Measurements from ENCODE around the gene AMMECR1.

AMMECR1 gene

DNA sequence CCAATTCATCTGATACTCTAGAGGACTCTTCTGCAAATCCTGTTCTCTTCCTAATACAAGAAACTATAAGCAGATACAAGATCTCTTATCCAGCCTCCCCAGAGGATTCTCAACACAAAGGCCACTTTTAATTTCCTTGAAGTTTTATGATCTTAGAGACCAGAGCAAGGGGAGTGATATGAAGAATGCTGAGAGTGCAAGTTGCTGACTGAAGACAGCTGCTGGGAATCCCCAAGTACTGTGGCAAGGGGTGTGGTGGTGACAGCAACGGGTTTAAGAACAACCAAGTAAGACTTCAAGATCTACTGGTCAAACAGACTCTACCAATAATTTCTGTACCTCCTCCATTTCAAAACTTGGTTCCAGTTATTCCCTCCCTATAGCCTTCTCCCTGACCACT lies 7.0 kb downstream of the AMMECR1 start:
- DNase-seq: no peak

GRCh38 chrX:110310000-110310790 lies 7.7 kb downstream of the AMMECR1 start:
- no peak for DNase-seq

- no peak for DNase-seq
Measured at GRCh38 chrX:110308220-110308619, 9.7 kb downstream of the AMMECR1 start.

GRCh38 chrX:110304884-110305283 lies 13.0 kb downstream of the AMMECR1 start:
- no peak for DNase-seq

- DNase-seq: no peak
Measured at GRCh38 chrX:110304371-110304770, 13.5 kb downstream of the AMMECR1 start.

DNA sequence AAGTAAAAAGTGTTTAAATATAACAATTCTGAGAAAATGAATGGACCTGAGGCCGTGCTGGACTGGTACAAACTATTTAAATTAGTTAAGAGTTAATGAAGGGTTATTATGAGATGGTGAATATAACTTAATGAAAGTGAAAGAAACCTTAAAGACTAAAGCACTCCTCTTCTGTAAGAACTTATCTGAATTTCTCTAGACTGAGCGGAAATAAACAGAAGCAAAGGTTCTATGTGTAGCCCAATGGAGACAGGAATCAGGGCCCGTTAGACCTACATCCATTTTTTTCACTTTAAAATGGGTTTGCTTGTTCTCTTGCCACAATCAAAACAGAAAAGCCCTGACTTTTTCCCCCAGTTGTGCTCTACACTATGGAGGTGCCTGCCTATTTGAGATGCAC lies 14.9 kb downstream of the AMMECR1 start:
- DNase-seq: no peak

DNA sequence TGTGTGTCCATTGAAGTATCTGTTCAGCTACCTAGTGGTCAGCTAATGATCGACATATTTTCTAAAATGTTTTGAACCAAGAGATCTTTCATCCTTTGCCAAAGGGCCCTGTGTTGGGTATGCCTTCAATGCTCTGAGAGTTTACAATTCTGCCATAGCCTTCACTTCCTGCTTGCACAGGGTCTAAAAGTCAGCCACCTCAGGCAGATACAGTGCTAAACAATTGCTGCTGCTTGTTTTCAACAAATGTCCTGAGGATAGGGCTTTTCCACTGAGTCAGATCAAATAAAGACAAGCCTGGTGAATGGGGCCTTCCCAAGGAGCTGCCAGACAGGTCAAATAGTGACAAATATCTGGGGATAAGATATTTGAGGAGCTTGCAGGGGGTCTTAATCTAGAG lies 16.7 kb downstream of the AMMECR1 start:
- DNase-seq: no peak

DNA sequence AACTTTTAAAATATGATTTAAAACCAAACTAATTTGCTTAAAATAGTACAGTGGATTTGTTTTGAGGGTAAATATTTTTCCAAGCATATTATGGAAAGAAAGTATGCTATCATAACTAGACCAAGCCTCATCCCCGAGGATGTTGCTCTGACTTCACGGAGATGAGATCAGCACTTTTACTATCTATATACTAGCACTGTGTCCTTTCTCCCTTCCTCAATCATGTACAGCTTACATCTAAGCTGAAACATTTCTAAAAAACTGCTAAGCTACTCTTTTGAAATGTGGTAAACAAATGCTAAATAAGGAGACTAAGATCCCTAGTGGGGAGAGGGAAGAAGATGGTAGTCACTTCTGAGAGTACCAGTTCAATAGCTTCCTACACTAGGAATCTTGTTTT lies 23.8 kb downstream of the AMMECR1 start:
- DNase-seq: no peak

DNA sequence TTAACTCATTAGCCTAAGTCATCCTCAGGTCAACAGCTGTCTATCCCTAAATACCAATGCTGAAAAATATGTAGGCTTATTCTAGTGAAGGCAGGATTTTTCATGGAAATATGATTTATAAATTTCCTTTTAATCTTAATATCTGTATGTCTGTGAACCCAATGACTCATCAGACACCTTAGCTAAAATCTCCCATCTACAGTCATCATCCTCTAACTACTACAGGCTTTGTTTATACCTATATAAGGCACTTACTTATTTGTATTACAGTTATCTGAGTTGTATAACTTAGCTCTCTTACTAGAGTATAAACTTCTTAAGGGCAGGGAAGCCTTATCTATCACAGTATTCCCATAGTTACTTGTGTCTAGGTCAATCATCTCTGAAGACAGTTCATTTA lies 24.2 kb downstream of the AMMECR1 start:
- no peak for DNase-seq

DNA sequence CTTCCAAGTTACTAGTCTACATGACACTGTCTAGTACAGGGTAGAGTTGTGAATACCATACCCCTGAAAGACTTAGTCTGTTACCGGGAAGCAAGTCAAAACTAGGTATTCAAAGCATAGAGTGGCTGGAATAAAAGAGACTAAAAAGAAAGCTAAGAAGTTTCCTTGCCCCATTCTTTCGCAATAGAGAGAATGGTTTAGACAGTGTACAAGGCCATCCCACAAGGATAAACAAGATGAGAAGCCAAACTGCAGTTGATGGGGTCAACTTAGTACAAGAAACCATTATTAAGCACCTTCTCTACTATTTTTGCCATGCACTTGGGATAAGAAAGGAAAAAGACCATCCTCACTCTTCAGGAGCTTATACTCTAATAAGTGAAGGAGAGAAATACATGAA lies 30.3 kb downstream of the AMMECR1 start:
- DNase-seq: no peak

DNA sequence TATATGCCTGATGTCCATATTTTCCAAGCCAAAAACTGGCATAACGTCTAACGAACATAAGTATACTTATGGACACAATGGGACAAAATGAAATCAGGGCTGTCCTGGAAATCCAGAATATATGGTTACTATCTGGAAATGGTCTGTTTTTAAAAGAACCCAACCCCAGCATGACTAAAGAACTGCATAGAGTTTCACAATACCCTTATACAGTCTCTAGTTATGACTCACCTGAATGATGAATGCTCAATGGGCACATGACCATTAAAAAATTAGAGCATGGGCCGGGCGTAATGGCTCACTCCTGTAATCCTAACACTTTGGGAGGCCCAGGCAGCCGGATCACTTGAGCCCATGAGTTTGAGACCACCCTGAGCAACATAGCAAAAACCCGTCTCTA lies 31.8 kb downstream of the AMMECR1 start:
- DNase-seq: no peak

DNA sequence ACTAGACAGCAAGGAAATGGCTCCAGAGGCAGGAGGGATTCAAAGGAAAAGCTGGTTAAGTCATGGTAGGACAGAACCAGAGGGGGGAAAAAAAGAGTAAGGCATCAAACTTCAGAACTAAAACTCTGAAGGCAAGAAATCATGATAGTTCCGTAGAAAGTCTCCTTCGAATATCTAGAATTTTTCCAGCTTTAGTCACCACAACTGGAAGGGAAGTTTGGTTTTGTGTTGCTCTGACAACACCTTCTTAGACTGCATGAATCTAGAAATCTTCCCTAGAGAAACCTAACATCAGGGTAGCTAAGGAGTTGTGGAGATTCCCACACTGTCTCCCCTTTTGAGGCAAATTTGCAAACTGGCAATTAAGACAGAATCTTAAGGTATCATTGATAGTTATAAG lies 33.7 kb downstream of the AMMECR1 start:
- DNase-seq: no peak

- no peak for DNase-seq
Measured at GRCh38 chrX:110282922-110283321, 35.0 kb downstream of the AMMECR1 start.

DNA sequence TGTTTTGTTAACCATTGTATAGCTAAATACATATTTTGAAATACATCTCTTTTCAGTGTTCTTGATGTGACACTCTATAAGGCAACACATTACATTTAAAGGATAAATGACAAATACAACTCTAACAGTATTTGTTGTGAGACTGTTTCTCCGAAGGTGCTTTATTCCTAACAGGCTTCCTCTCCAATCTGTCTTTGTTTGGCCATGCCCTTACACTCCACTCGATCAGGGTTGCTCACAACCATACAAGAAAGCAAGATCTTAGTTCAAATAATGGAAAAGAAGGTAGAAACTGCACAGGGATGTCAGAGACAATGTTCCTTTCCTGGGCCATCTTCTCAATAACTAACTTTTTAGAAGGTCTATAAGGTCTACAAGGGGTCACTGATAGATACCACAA lies 36.5 kb downstream of the AMMECR1 start:
- no peak for DNase-seq

DNA sequence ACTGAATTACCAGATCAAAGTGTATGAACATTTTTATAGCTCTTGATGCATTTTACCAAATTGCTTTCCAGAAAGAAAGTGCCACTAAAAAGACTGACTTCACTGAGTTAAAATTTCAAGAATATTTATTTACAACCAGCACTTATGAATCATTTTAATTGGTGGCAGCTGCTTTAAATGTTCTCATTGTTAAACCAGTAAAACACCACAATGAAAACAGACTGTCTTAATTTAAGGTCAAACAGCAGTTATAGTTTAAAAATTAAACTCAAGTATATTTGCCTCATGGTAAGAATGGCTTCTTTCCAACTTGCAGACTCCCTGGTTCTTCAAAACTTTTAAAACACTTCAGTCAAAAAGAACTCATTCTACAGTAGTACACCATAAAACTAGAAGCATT lies 36.9 kb downstream of the AMMECR1 start:
- no peak for DNase-seq

DNA sequence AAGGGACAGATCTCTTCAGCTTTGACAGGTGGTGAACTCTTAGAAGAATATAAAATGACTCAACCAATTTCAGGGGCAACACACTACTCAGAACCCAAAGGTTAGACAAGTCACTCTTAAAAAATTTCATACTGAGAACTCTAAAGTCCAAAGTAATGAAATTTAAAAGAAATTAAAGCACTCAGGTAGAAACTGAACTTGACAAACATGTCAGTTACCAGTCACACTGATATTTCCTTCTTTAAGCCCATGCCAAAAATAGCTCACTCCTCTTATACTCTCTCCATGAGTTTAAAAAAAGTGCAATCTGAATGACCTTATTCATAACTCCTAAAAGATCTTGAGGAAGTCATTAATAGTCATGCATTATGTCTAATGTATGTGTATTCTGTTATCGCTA lies 40.3 kb downstream of the AMMECR1 start:
- DNase-seq: no peak

DNA sequence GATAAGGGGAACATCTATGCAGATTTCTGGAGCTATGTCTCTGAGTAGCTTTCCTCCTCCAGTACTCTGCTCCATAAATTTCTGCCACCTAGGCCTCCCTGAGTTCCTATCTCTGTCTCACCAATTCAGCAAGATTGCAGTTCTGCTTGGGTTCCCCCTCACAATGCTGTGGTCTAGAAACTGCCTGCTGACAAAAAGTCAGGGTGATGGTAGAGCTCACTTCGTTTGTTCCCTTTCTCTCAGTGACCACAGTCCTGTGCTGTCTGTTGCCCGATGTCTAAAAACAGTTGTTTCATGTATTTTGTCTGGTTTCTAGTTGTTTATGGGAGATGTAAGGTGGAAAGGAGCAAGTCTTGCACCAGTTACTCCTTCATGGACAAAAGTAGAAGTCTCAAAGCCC lies 41.1 kb downstream of the AMMECR1 start:
- DNase-seq: no peak

GRCh38 chrX:110268886-110269285 lies 49.0 kb downstream of the AMMECR1 start:
- DNase-seq: no peak

GRCh38 chrX:110268395-110268794 lies 49.5 kb downstream of the AMMECR1 start:
- DNase-seq: no peak

GRCh38 chrX:110267874-110268273 lies 50.0 kb downstream of the AMMECR1 start:
- no peak for DNase-seq

- DNase-seq: no peak
Measured at GRCh38 chrX:110265661-110266060, 52.2 kb downstream of the AMMECR1 start.

DNA sequence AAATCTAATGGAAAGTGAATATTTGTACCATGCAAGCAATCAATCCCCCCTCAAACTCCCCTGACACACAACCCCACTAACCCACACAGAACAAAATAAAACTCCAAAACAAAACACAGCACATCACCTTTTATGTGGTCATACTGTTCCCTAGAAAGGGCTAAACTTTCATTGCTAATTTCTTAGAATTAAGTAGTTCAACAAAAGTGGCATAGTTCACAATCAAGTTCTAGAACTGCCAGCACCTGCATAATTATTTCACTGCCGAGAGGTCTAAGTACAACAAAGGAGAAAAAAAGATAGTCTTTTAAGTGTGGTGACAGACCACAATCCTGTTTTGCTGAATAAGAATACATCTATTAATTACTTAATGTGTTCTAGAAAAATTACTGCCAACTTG lies 58.8 kb downstream of the AMMECR1 start:
- DNase-seq: no peak

DNA sequence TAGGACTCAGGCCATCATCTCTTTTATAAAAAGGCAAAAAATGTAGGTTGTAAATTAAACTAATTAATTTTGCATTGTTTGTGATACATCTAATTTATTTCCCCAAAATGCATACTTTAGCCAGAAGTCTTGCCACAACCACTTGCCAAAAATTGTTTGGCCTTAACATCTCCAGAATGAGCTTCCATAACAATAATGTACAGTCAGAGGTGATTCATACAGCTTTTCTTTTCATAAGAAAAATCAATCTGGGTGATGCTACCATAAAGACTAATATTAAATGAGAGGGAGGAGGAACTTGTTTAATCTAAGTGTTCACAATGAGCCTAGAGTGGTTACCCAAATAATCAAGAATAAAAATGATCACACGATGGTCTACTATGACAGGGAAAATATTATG lies 59.3 kb downstream of the AMMECR1 start:
- no peak for DNase-seq

DNA sequence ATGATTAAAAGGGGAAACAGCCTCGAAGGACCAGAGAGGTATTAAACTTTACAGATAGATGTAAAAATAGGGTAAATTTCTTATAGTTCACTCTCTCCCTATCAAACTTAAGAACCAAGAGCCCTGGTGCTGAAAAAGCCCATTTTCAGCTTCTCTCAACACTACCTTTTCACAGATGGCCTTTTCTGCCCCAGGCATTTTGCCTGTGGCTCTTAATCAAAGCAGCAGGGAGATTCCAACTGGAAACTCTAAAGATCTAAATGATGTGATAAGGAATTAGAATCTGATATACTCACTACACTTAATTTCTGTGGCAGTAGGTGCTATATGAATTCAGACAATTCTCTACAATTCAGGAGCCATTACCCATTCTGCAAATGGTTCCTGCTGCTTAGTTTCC lies 60.0 kb downstream of the AMMECR1 start:
- DNase-seq: no peak

- no peak for DNase-seq
Measured at GRCh38 chrX:110252711-110253110, 65.2 kb downstream of the AMMECR1 start.
